Adipocyte (in vitro differentiated cells): Measurements from ENCODE around the gene RAB3C.
A peak's percentile ranks its signal among the peaks of the same experiment; 100 is the strongest.

Experiments used
- DNase-seq: peaks from one replicate; pipeline ENCODE4 v3.0.0-alpha.2; 2015; ENCODE audit warnings: low read depth
- H3K27me3 ChIP-seq: replicated peaks from 2 replicates; pipeline ENCODE4 v1.7.0; 2013; ENCODE audit warnings: mild to moderate bottlenecking, low read length, moderate library complexity; ENCODE audit not compliant: control insufficient read depth, insufficient read depth
- H3K36me3 ChIP-seq: 2 replicates; pipeline ENCODE4 v1.7.0; 2013; ENCODE audit warnings: low read length, mild to moderate bottlenecking, moderate library complexity; ENCODE audit not compliant: control insufficient read depth, insufficient read depth, severe bottlenecking
- H3K4me1 ChIP-seq: 2 replicates; pipeline ENCODE4 v1.7.0; 2013; ENCODE audit warnings: mild to moderate bottlenecking, low read length, moderate library complexity; ENCODE audit not compliant: control insufficient read depth, insufficient read depth
- H3K4me3 ChIP-seq: 2 replicates; pipeline ENCODE4 v1.7.0; 2013; ENCODE audit warnings: mild to moderate bottlenecking, low read length, moderate library complexity
- H3K9ac ChIP-seq: 2 replicates; pipeline ENCODE4 v1.7.0; 2013; ENCODE audit warnings: mild to moderate bottlenecking, low read length, moderate library complexity
- H3K9me3 ChIP-seq: 2 replicates; pipeline ENCODE4 v1.7.0; 2013; ENCODE audit warnings: mild to moderate bottlenecking, low read length, moderate library complexity; ENCODE audit not compliant: control insufficient read depth

The RAB3C gene

GRCh38 chr5:58854441-58854840, 271.6 kb downstream of the RAB3C start:
- H3K9me3 ChIP-seq = no peaks in the 10 kb centered on the region
- no peak for DNase-seq
- no peak overlapping the region for H3K4me3 ChIP-seq
- H3K36me3 ChIP-seq = no peaks in the 10 kb centered on the region
- H3K27me3 ChIP-seq = no peaks in the 10 kb centered on the region
- H3K4me1 ChIP-seq = peaks cover 6% of the 10 kb centered on the region
- no peak overlapping the region for H3K9ac ChIP-seq

GRCh38 chr5:58855851-58856739, 273.2 kb downstream of the RAB3C start:
- Histone ChIP-seq H3K27me3 (no peaks in the 10 kb centered on the region), H3K4me3 (no peak overlapping the region), H3K36me3 (no peaks in the 10 kb centered on the region), H3K4me1 (peaks cover 11% of the 10 kb centered on the region), H3K9ac (no peak overlapping the region), H3K9me3 (no peaks in the 10 kb centered on the region)
- DNase-seq = no peak

- H3K9me3 ChIP-seq = peaks cover 2% of the 10 kb centered on the region
- H3K27me3 ChIP-seq = peaks cover 2% of the 10 kb centered on the region
- H3K4me3 ChIP-seq = no peak overlapping the region
- H3K4me1 ChIP-seq = peaks cover 11% of the 10 kb centered on the region
- DNase-seq = no peak
- H3K36me3 ChIP-seq = no peaks in the 10 kb centered on the region
- H3K9ac ChIP-seq = no peak overlapping the region
Observed at GRCh38 chr5:58857609-58858008, 274.7 kb downstream of the RAB3C start.

GRCh38 chr5:58860680-58861079, 277.8 kb downstream of the RAB3C start:
- Histone ChIP-seq H3K9me3 (peaks cover 2% of the 10 kb centered on the region), H3K36me3 (no peaks in the 10 kb centered on the region), H3K9ac (no peak overlapping the region), H3K4me3 (no peak overlapping the region), H3K27me3 (peaks cover 2% of the 10 kb centered on the region), H3K4me1 (peaks cover 11% of the 10 kb centered on the region)
- DNase-seq = peak; percentile 7

GRCh38 chr5:58868931-58869330, 286.1 kb downstream of the RAB3C start:
- no peak overlapping the region for H3K4me3 ChIP-seq
- no peak for DNase-seq
- H3K4me1 ChIP-seq = no peaks in the 10 kb centered on the region
- H3K36me3 ChIP-seq = no peaks in the 10 kb centered on the region
- no peaks in the 10 kb centered on the region for H3K27me3 ChIP-seq
- no peak overlapping the region for H3K9ac ChIP-seq
- H3K9me3 ChIP-seq = no peaks in the 10 kb centered on the region

- peak; percentile 64 for DNase-seq
- H3K9me3 ChIP-seq = no peaks in the 10 kb centered on the region
Observed at GRCh38 chr5:58871648-58872242, 288.9 kb downstream of the RAB3C start.

GRCh38 chr5:58872670-58873273, 289.9 kb downstream of the RAB3C start:
- no peaks in the 10 kb centered on the region for H3K9me3 ChIP-seq
- H3K9ac ChIP-seq = no peak overlapping the region
- H3K4me3 ChIP-seq = no peak overlapping the region
- DNase-seq = no peak
- H3K36me3 ChIP-seq = no peaks in the 10 kb centered on the region
- H3K27me3 ChIP-seq = peaks cover 6% of the 10 kb centered on the region
- no peaks in the 10 kb centered on the region for H3K4me1 ChIP-seq

More at GRCh38 chr5:58871648-58872242, 288.9 kb downstream of the RAB3C start:
- Histone ChIP-seq H3K4me3 (no peak overlapping the region), H3K9ac (no peak overlapping the region), H3K36me3 (no peaks in the 10 kb centered on the region), H3K4me1 (no peaks in the 10 kb centered on the region), H3K27me3 (peaks cover 6% of the 10 kb centered on the region)

GRCh38 chr5:58875599-58875998, 292.7 kb downstream of the RAB3C start:
- H3K4me3 ChIP-seq = no peak overlapping the region
- H3K36me3 ChIP-seq = no peaks in the 10 kb centered on the region
- DNase-seq = no peak
- no peaks in the 10 kb centered on the region for H3K4me1 ChIP-seq
- no peak overlapping the region for H3K9ac ChIP-seq
- peaks cover 6% of the 10 kb centered on the region for H3K27me3 ChIP-seq
- H3K9me3 ChIP-seq = no peaks in the 10 kb centered on the region

GRCh38 chr5:58885260-58885659, 302.4 kb downstream of the RAB3C start:
- DNase-seq = no peak
- H3K27me3 ChIP-seq = no peaks in the 10 kb centered on the region
- H3K4me1 ChIP-seq = peaks cover 17% of the 10 kb centered on the region
- H3K9ac ChIP-seq = no peak overlapping the region
- H3K9me3 ChIP-seq = peaks cover 6% of the 10 kb centered on the region
- H3K36me3 ChIP-seq = no peaks in the 10 kb centered on the region
- no peak overlapping the region for H3K4me3 ChIP-seq

GRCh38 chr5:58886315-58887207, 303.7 kb downstream of the RAB3C start:
- Histone ChIP-seq H3K9ac (peak overlapping the region; percentile 20), H3K4me1 (peaks cover 24% of the 10 kb centered on the region), H3K27me3 (no peaks in the 10 kb centered on the region), H3K36me3 (no peaks in the 10 kb centered on the region), H3K4me3 (no peak overlapping the region), H3K9me3 (peaks cover 6% of the 10 kb centered on the region)
- peak; percentile 80 for DNase-seq
